Measurements from ENCODE around the gene ZNF705A. TPM values are rescaled to one million over a fixed set of nuclear protein-coding genes. Genes with fewer than 3 reads are reported as not detected.

ZNF705A gene
- polyA plus RNA-seq (2012; ENCODE audit: insufficient read length, low read depth): not detected

- TF ChIP-seq SIN3A (IDR thresholded peaks at IDR 0.05; ENCODE audit: borderline replicate concordance, insufficient read depth, low read length) (no peak), REST (IDR thresholded peaks at IDR 0.05; ENCODE audit: insufficient read depth in 1 of 2, low read depth in 2 of 2, low read length in 2 of 2) (no peak), TAF1 (IDR thresholded peaks at IDR 0.05; ENCODE audit: borderline replicate concordance, insufficient read depth, low read length) (no peak), FOXP2 (optimal IDR thresholded peaks at IDR 0.05; ENCODE audit: borderline replicate concordance, extremely low read depth, extremely low read length, insufficient read depth) (no peak), POLR2AphosphoS5 (IDR thresholded peaks at IDR 0.05; ENCODE audit: low read depth, low read length) (no peak)
Measured at GRCh38 chr12:8156845-8157244, at the start of gene ZNF705A. ZNF705A (plus strand) TSS chr12:8157015; CDS start chr12:8172626, 15,611 bp downstream.

DNA sequence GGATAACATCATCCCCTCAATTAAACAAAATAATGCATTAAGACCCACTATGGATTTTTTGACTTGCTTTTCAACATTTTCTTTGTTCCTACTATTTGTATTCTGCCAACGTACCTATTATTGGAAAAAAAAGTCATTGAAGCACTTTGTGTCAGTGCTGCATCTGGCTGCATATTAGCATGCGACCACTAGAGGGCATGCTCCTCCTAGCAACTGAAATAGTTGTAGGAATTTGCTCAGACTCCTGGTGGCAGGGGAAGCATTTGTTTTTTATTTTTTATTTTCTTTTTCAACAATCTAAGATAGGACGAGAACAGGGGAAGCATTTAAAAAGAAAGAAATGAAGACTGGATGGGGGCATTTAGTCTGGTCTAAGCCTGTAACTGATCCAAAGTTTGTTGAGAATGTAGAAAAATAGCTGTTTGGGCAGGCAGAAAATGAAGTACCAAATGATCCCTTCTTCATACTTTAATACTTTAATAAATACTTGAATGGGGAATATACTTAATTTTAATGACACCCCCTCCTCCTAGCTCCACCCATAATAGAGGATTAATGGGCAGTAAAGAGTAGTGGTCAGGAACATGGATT, 47.9 kb upstream of the ZNF705A start:
- no peak for TF ChIP-seq TAF1 (IDR thresholded peaks at IDR 0.05; ENCODE audit: borderline replicate concordance, insufficient read depth, low read length)

DNA sequence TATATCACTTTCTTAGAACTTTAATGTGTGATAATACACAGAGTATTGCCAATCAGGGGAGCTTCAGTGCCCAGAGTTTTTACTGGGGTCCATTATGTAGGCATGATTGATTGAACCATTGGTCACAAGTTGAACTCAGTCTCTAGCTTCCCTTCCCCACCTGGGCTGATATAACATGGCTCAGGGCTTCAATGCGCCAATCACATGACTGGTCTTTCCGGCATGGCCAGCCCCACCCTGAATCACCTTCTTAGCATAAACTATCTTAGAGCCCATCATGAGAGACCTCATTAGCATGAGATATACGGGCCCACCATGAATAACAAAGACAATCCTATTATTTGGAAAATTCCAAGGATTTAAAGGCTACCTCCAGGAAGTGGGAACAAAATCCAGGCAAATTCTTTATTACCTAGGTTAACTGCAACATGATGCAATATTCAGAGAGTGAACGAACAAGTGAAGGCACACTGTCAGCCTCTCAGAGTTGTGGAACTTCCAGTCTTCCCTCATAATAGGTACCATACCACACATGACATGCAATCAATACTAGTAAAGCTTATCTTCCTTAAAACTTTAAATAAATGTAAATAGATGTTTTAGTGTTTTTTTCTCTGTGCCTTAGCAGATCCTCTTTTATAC, 36.6 kb upstream of the ZNF705A start:
- TF ChIP-seq SIN3A (IDR thresholded peaks at IDR 0.05; ENCODE audit: borderline replicate concordance, insufficient read depth, low read length): no peak
- TF ChIP-seq FOXP2 (optimal IDR thresholded peaks at IDR 0.05; ENCODE audit: borderline replicate concordance, extremely low read depth, extremely low read length, insufficient read depth): no peak
- no peak for TF ChIP-seq POLR2AphosphoS5 (IDR thresholded peaks at IDR 0.05; ENCODE audit: low read depth, low read length)
- TF ChIP-seq TAF1 (IDR thresholded peaks at IDR 0.05; ENCODE audit: borderline replicate concordance, insufficient read depth, low read length): no peak
- no peak for TF ChIP-seq REST (IDR thresholded peaks at IDR 0.05; ENCODE audit: insufficient read depth in 1 of 2, low read depth in 2 of 2, low read length in 2 of 2)

DNA sequence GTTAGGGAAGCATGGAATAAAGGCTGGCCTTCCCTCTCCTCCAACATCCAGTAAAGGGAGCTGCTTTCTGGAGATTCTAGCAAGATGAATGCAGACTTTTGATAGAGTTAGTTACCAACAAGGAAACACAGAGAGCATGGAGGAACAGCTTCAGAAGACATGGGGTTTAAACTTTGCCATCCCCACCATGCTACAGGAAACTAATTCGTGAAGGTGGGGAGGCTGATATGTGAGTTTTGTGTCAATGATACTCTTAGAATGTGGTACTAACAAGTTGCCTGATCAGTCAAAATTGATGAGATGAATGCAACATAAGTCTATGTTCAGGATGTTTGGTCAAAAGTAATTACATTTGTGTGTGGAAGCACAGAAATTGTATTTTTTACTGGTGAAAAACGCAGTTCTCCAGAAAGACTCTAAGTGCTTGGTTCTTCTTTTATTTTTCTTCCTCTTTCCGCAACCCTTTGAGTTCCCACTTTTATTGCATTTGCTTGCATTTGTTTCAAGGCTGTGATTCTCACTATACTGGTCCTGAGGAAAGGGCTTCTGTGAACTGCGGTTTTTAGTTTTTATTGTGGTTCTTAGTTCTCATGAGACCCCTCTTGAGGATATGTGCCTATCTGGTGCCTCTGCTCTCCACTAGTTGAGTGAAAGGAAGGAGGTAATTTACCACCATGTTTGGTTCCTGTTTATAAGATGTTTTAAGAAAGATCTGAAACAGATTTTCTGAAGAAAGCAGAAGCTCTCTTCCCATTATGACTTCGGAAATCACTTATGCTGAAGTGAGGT, 33.5 kb upstream of the ZNF705A start, which contains the start of gene CLEC4A:
Gene CLEC4A, plus strand, starts transcription at position 494 of the 789 bp plus-strand sequence. Its CDS starts 262 bp downstream, at position 756.
- no peak for TF ChIP-seq SIN3A (IDR thresholded peaks at IDR 0.05; ENCODE audit: borderline replicate concordance, insufficient read depth, low read length)
- TF ChIP-seq REST (IDR thresholded peaks at IDR 0.05; ENCODE audit: insufficient read depth in 1 of 2, low read depth in 2 of 2, low read length in 2 of 2): no peak
- no peak for TF ChIP-seq FOXP2 (optimal IDR thresholded peaks at IDR 0.05; ENCODE audit: borderline replicate concordance, extremely low read depth, extremely low read length, insufficient read depth)
- TF ChIP-seq POLR2AphosphoS5 (IDR thresholded peaks at IDR 0.05; ENCODE audit: low read depth, low read length): no peak
- TF ChIP-seq TAF1 (IDR thresholded peaks at IDR 0.05; ENCODE audit: borderline replicate concordance, insufficient read depth, low read length): no peak

DNA sequence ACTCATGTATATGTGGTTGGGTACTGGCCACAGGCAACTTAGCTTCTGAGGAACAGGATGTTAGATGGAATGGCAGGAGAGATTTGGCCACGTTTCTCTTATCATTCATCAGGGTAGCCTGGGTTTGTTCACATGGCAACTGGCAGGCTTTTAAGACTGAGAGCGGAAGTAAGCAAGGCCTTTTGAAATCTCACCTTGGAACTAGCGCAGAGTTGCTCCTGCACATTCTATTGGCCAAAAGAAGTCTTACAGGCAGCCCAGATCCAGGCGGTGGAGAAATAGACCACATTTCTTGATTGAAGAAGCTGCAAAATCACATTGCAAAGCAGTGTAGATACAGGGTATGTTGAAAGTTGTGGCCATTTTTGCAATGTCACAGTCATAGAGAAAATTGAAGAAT, 29.7 kb upstream of the ZNF705A start:
- no peak for TF ChIP-seq POLR2AphosphoS5 (IDR thresholded peaks at IDR 0.05; ENCODE audit: low read depth, low read length)
- TF ChIP-seq TAF1 (IDR thresholded peaks at IDR 0.05; ENCODE audit: borderline replicate concordance, insufficient read depth, low read length): no peak
- no peak for TF ChIP-seq REST (IDR thresholded peaks at IDR 0.05; ENCODE audit: insufficient read depth in 1 of 2, low read depth in 2 of 2, low read length in 2 of 2)
- TF ChIP-seq SIN3A (IDR thresholded peaks at IDR 0.05; ENCODE audit: borderline replicate concordance, insufficient read depth, low read length): no peak
- TF ChIP-seq FOXP2 (optimal IDR thresholded peaks at IDR 0.05; ENCODE audit: borderline replicate concordance, extremely low read depth, extremely low read length, insufficient read depth): no peak

Measured in PFSK-1 (cell line).